Measurements from ENCODE around the gene HSPA4.

Gene HSPA4

DNA sequence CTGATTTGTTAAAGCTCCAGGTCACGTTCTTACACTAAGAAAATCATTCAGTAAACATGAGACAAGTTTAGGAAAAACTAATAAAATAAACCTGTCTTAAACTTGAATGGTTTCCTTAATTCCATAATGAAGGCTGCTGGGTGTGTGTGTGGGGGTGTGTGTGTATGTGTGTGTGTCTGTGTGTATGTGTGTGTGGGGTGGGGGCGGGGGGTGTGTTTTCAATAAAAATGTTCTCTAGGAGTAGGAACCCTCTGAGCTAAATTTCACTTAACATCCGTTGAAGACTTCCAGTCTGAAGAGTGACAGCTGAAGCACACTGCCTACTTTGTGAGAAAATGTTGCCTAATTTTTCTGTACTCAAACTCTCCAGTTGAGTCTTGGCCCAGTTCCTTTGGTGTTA is 54.5 kb downstream of the HSPA4 start:
- DNase-seq (ENCODE audit: low read depth in 3 of 3) = no peak

- no peak for DNase-seq (ENCODE audit: low read depth in 3 of 3)
These were observed 55.2 kb downstream of the HSPA4 start for GRCh38 chr5:133106761-133107572.

- DNase-seq (ENCODE audit: low read depth in 3 of 3) = no peak
These were observed 56.7 kb downstream of the HSPA4 start for GRCh38 chr5:133108481-133108921.

GRCh38 chr5:133109655-133110483 is 58.1 kb downstream of the HSPA4 start:
- no peak for DNase-seq (ENCODE audit: low read depth in 3 of 3)

DNA sequence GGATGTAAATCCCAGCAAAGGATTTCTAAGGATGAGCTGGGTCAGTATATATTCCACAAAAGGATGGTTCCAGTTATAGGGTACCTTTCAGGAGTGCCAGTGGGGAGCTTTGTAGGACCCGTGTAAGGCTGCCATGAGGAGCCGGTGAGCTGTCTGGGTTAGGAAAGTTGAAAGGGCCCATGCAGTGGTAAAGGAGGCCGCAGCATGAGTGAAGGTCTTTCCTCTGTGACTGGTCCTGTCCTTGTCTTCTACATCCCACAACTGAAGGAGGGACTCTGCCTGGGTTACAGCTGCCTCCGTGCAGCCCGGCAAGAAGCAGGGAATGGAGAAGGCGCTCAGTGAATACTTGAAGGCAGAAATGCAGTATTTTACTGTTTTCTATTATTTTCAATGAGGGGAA is 58.9 kb downstream of the HSPA4 start:
- DNase-seq (ENCODE audit: low read depth in 3 of 3) = no peak

DNA sequence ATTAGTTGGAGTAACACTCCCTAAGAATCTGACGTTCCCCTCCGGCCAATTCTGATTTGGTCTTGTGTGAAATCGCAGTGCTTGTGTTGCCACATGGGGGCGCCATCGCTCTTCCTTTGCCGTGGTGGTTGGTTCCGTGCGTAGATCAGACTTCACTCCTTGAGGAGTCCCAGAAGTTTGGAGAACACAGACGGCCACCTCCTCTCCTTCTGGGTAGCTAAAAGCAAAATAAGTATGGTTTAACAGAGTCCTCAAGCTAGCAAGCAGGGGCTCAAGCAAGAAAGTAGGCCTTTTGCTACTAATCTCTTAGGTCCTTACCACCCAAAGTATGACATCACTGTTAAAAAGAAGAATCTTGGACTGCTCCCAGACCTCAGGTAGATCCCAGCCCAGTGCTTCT is 59.5 kb downstream of the HSPA4 start:
- DNase-seq (ENCODE audit: low read depth in 3 of 3) = peak; percentile 61 to 73 (median 67)

DNA sequence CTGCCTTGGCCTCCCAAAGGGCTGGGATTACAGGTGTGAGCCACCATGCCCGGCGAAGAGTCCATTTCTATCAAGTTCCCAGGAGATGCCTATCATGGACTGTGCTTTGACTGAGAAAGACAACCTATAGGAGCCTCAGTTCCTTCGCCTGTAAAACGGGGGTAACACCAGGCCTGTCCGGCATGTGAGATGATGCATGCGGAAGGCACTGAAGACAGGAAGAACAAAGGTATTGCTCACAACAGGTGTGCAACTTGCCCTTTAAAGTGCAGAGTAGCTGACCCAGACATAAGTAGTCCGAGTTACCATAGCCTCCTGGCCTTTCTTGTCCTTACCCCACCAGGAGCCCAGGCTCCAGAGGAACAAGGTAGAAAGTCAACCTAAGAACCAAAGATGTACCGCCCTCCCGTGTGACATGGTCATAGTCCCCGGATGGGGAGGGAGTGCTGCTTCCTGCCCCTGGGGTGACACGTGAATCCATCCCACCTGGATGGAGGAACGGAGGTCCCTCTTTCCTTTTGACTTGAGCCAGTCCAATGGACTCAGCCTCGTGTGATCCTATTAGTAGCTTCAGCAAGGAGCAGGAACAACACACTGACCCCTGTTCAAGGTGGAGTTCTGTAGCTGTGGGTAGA is 60.3 kb downstream of the HSPA4 start:
- DNase-seq (ENCODE audit: low read depth in 3 of 3) = no peak

- DNase-seq (ENCODE audit: low read depth in 3 of 3) = peak in 1 of 3 experiments; percentile 10
These were observed 61.7 kb downstream of the HSPA4 start for GRCh38 chr5:133113331-133114061.

DNA sequence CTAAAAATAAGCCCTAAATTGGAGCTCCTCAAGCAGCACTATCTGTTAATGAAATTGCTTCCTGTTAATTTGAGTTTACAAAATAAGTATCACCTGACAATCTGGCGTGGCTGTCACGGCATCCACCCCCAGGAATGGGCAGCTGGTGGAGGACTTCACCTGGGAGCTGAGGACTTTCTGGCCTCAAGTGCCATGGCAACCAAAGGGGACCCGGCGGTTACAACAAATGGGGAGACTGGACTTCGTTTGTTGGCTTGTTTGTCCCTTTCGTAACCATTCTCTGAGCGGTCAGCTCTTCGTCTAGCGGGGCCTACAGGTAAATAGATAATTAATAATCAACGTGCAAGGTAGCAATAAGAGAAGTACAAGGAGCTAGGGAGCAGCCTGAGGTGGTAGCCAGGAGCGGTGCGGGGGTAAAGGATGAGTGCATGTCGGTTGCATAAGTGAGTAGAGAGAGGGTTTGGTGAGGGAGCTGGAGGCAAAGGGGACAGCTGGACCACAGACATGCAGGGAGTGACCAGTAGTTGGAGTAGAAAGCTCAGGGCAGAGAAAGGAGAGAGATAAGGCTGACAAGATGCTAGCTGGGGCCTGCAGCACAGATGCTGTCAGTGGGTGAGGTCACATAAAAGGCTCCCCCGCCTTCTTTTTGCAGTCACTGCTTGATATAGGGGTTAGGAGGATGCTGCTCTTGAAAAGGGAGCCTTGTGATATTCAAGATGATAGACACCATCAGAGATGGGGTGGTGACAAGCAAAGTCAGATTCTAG is 62.5 kb downstream of the HSPA4 start:
- no peak for DNase-seq (ENCODE audit: low read depth in 3 of 3)

- DNase-seq (ENCODE audit: low read depth in 3 of 3) = no peak
These were observed 63.1 kb downstream of the HSPA4 start for GRCh38 chr5:133114933-133115310.

GRCh38 chr5:133116601-133117000 is 64.8 kb downstream of the HSPA4 start:
- DNase-seq (ENCODE audit: low read depth in 3 of 3) = no peak

DNA sequence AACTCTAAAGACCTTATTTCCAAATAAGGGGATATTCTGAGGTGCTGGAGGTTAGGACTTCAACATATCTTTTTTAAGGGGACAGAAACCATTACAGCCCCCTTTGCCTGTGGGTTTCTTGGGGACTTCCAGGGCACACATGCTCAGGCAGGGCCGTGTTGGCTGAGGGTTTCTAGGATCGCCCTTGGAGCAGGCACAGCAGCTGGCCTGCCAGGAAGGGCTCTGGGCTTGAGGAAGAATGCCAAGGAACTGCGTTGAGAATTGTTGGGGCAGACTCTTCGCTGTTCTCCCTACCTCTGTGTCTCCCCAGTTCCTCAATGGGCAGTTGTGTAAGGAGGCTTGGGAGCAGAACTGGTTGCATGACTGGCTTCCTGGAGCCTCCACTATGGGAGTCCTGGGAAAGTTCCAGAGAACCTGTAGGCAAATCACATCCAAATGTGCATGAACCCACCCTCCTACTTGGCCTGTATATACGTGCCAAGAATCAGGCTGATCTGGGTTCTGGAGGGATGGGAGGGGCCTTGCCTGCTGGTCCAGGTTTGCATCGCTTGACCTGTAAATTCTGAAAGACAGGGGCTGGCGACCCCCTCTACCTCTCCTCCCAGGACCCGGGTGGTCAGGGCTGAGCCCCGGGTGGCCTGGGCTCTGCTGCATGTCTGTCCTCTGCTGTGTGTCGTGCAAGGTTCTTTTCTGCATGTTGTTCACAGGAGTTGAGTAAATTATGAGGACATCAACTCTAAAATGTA is 65.5 kb downstream of the HSPA4 start:
- no peak for DNase-seq (ENCODE audit: low read depth in 3 of 3)

DNA sequence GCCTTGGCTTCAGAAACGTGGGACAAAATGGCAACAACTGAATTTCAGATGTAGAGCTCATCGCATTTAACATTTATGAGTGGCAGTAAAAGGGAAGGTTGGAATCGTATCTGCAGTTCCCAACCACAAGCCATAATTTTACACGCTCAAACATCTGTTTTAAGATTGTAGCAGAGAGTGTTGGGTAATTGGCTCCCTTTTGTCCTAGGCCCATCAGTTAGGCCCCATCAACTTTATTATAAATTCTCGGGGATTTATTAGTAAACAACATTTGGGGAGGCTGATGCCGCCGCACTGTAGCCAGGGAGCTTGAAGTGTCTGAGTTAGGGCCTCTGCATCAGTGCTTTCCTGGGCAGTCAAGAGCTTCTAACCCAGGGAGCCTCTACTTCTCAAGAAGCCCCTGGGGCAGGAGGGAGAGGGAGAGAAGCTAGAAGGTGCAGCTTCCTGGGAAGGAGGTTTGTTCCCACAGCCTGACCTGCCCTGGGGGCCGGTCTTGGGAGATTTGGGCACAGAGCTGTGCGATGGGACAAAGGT is 66.2 kb downstream of the HSPA4 start:
- DNase-seq (ENCODE audit: low read depth in 3 of 3) = no peak

- no peak for DNase-seq (ENCODE audit: low read depth in 3 of 3)
These were observed 66.9 kb downstream of the HSPA4 start for GRCh38 chr5:133118741-133119140.

DNA sequence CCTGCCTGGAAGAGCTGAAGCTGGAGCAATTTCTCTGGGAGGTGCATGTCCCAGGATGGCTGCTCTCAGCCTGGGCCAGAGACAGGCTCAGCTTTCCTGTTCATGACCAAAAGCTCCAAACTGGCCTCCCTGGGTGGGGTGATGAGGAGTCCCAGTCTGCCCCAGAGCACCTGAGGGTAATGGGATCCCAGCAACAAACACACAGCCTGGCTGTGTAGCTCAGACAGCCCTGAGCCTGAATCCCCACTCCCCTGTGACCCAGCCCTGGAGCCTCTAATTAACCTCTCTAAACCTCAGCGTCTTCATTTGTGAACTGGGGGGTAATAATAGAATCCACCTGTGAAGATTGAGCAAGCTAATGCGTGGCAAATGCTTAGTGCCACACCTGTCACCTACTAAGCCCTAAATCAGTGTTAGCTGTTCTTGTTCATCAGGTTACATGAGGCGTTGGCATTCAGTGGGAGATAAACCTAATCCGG is 67.5 kb downstream of the HSPA4 start:
- no peak for DNase-seq (ENCODE audit: low read depth in 3 of 3)

DNA sequence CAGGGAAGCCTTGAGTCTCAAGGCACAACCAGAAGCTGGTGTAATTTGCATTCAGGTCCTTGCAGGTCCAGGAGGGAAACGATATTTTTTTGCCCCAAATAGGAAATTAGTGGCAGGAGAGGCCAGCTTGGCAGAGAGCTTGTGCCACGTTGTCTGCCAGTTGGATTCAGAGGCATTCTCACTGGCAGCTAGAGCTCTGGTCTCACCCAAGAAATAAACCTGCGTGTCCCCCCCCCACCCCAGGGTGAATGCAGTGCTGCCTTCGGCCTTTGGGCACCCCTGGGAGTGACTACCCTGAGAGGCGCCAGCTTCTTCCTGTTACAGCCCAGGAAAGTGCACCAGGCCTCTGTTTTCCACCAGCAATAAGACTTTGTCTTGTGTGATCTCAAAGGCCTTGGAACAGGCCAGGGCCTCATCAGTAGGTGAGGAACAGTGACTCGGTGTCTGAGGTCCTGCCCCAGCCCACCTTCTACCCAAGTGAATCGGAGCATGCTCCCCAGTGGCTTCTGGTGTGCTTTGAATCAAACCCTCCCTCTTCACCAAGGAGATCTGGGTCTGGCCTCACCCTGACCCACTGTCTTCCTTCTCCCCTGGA is 68.4 kb downstream of the HSPA4 start:
- DNase-seq (ENCODE audit: low read depth in 3 of 3) = no peak

DNA sequence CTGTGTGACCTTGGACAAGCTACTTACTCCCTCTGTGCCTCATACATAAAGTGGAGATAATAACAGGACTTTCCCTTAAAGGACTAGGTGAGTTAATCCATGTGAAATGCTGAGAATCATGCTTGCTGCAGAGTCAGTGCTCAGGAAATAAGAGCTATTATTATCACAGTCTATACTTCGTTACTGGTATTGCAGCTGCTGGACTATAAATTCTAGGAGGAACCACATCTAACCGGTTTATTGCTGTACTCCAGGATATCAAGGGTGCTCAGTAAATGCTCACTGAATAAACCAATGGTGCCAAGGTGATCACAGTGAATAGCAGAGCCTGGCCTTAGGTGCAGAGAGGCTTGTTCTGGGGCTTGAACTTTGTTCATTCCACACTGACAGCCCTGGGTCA is 69.3 kb downstream of the HSPA4 start:
- no peak for DNase-seq (ENCODE audit: low read depth in 3 of 3)

DNA sequence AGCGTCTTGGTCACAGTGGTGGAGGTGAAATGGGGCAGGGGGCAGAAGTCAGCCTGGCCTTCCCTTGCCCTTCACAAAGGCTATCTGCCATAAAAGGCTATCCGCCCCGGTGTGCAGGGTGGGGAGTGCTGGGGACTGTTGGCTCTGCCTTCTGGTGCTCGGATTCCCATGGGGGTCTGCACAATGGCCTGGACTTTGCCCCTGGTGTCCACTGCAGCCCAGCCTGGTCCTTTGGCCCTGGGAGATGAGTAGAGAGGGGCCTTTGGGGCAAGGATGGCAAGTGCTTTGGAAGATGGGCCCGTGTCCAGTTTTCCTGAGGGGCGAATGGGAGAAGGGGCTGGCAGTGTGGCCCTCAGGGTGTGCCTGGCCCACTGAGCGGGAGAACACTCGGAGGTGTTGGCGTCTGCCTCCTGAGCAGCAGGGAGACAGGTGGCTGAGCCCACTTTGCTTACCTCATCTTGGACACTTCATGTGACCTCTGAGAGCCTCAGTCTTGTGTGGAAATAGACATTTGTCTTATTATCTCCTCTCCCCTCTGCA is 69.9 kb downstream of the HSPA4 start:
- no peak for DNase-seq (ENCODE audit: low read depth in 3 of 3)

DNA sequence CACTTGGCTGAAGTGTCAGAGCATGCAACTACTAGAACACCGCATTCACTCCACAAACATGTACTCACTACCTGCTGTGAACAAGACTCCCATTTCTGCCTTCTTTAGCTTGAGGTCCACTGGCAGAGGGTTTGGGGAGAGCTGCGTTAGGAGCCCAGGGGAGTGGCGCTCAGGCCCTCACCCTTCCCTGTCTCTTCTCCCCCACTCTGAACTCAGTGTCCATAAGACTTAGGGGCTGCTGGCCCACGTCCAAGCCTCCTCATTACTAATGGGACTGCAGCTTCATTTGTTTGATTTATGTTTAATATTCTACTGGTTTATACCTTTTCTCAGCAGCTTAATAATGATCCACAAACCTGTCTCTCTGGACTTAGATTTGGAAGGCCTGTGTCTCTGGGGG is 70.9 kb downstream of the HSPA4 start:
- DNase-seq (ENCODE audit: low read depth in 3 of 3) = no peak
